Endothelial cell of umbilical vein (primary cell): Measurements from ENCODE around the gene PLEKHG1.

Source experiments
- EZH2 ChIP-seq: IDR thresholded peaks from 2 replicates; pipeline ENCODE4 v1.6.1; 2012; ENCODE audit warnings: borderline replicate concordance, low read depth, mild to moderate bottlenecking, moderate library complexity, low read length, inconsistent platforms; ENCODE audit not compliant: severe bottlenecking
- POLR2AphosphoS5 ChIP-seq: IDR thresholded peaks from 2 replicates; pipeline ENCODE4 v1.6.1; 2012; ENCODE audit warnings: low read depth, mild to moderate bottlenecking, control low read depth, low read length, moderate library complexity; ENCODE audit not compliant: insufficient read depth
- TF ChIP-seq, protein P1 (sequence below), 2 donors: IDR thresholded peaks; 1 replicate in 1 of 2; 2 replicates in 1 of 2; pipeline ENCODE4 v1.5.1; 2011; ENCODE audit warnings: low read length in 2 of 2, mild to moderate bottlenecking in 2 of 2, moderate library complexity in 2 of 2, control low read depth in 1 of 2, inconsistent platforms in 1 of 2, low read depth in 1 of 2; ENCODE audit not compliant: insufficient read depth in 1 of 2; ENCODE audit errors: extremely low read depth in 1 of 2

- TF ChIP-seq, protein P1, sequence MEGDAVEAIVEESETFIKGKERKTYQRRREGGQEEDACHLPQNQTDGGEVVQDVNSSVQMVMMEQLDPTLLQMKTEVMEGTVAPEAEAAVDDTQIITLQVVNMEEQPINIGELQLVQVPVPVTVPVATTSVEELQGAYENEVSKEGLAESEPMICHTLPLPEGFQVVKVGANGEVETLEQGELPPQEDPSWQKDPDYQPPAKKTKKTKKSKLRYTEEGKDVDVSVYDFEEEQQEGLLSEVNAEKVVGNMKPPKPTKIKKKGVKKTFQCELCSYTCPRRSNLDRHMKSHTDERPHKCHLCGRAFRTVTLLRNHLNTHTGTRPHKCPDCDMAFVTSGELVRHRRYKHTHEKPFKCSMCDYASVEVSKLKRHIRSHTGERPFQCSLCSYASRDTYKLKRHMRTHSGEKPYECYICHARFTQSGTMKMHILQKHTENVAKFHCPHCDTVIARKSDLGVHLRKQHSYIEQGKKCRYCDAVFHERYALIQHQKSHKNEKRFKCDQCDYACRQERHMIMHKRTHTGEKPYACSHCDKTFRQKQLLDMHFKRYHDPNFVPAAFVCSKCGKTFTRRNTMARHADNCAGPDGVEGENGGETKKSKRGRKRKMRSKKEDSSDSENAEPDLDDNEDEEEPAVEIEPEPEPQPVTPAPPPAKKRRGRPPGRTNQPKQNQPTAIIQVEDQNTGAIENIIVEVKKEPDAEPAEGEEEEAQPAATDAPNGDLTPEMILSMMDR (IDR thresholded peaks at IDR 0.05; ENCODE audit: extremely low read depth in 1 of 2, insufficient read depth in 1 of 2, low read depth in 1 of 2, low read length in 2 of 2) = no peak
- TF ChIP-seq EZH2 = no peak
- TF ChIP-seq POLR2AphosphoS5 = no peak
Measured at GRCh38 chr6:150600010-150600300, 270 bp downstream of the PLEKHG1 start.
